Duodenal mucosa (tissue), 2 donors: Measurements from ENCODE around the gene PNLIPRP2.

Source experiments
- H3K27ac ChIP-seq: one replicate; pipeline ENCODE4 v1.7.0; 2013; ENCODE audit warnings: low read depth, low read length
- H3K27me3 ChIP-seq, 2 donors: one replicate each; pipeline ENCODE4 v1.7.0; 2013; ENCODE audit warnings: low read length in 2 of 2, control low read depth in 1 of 2; ENCODE audit not compliant: insufficient read depth in 2 of 2, control insufficient read depth in 1 of 2
- H3K36me3 ChIP-seq, 2 donors: one replicate each; pipeline ENCODE4 v1.7.0; 2013; ENCODE audit warnings: low read length in 2 of 2, control low read depth in 1 of 2; ENCODE audit not compliant: insufficient read depth in 2 of 2, control insufficient read depth in 1 of 2
- H3K4me1 ChIP-seq, 2 donors: one replicate each; pipeline ENCODE4 v1.7.0; 2013; ENCODE audit warnings: low read length in 2 of 2, control low read depth in 1 of 2; ENCODE audit not compliant: insufficient read depth in 2 of 2, control insufficient read depth in 1 of 2
- H3K4me3 ChIP-seq, 2 donors: one replicate each; pipeline ENCODE4 v1.7.0; 2013; ENCODE audit warnings: low read length in 2 of 2, low read depth in 1 of 2
- H3K9ac ChIP-seq, 2 donors: one replicate each; pipeline ENCODE4 v1.7.0; 2013; ENCODE audit warnings: low read length in 2 of 2, low read depth in 1 of 2
- H3K9me3 ChIP-seq, 2 donors: one replicate each; pipeline ENCODE4 v1.7.0; 2013; ENCODE audit warnings: low read length in 2 of 2, control low read depth in 1 of 2; ENCODE audit not compliant: control insufficient read depth in 1 of 2

PNLIPRP2 gene

GRCh38 chr10:116630020-116630419, 9.3 kb downstream of the PNLIPRP2 start:
- Histone ChIP-seq H3K27ac (no peak overlapping the region), H3K9me3 (no peaks in the 10 kb centered on the region)

GRCh38 chr10:116631871-116632295, 11.1 kb downstream of the PNLIPRP2 start:
- no peaks in the 10 kb centered on the region for H3K27me3 ChIP-seq

More at GRCh38 chr10:116630020-116630419, 9.3 kb downstream of the PNLIPRP2 start:
- peaks cover 25 to 40% of the 10 kb centered on the region in 2 donors for H3K36me3 ChIP-seq
- no peak overlapping the region for H3K9ac ChIP-seq
- no peaks in the 10 kb centered on the region for H3K27me3 ChIP-seq
- H3K4me1 ChIP-seq, result no peaks in the 10 kb centered on the region
- H3K4me3 ChIP-seq, result no peak overlapping the region

DNA sequence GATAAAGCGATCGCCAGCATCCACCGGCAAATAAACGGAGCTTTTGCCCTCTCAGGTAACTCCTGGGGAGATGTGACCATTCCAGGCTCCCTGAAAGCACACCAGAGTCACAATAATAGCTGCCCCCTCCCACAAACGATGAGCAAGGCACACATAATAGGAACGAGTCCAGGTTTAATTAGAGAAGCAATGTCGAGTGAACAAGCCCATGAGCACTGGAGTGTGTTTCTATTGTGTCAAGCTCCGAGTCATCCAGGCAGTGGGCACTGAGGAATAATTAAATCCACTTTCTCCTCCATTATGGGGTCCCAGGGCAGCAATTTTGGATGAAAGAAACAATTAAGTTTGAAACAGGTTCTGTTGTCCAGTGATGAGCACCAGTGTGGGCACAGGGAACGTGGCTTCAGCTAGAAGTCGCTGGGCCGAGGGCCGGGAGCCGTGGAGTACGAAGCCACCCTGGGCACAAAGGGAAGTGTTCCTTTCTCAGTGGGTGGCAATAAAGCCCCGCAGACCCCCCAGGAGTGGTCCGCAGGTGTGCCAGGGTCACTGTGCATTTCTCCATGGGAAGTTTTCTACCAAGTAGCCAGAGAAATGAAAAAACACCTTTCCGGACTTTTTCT, 12.0 kb downstream of the PNLIPRP2 start:
- H3K27ac ChIP-seq, result no peak overlapping the region
- no peak overlapping the region for H3K4me3 ChIP-seq
- no peaks in the 10 kb centered on the region for H3K27me3 ChIP-seq
- no peaks in the 10 kb centered on the region for H3K9me3 ChIP-seq
- H3K36me3 ChIP-seq, result peaks cover 18 to 32% of the 10 kb centered on the region in 2 donors
- H3K4me1 ChIP-seq, result no peaks in the 10 kb centered on the region
- H3K9ac ChIP-seq, result no peak overlapping the region

More at GRCh38 chr10:116631871-116632295, 11.1 kb downstream of the PNLIPRP2 start:
- no peaks in the 10 kb centered on the region for H3K9me3 ChIP-seq
- peaks cover 18 to 31% of the 10 kb centered on the region in 2 donors for H3K36me3 ChIP-seq
- H3K4me3 ChIP-seq, result no peak overlapping the region
- no peak overlapping the region for H3K9ac ChIP-seq
- H3K4me1 ChIP-seq, result no peaks in the 10 kb centered on the region
- no peak overlapping the region for H3K27ac ChIP-seq

DNA sequence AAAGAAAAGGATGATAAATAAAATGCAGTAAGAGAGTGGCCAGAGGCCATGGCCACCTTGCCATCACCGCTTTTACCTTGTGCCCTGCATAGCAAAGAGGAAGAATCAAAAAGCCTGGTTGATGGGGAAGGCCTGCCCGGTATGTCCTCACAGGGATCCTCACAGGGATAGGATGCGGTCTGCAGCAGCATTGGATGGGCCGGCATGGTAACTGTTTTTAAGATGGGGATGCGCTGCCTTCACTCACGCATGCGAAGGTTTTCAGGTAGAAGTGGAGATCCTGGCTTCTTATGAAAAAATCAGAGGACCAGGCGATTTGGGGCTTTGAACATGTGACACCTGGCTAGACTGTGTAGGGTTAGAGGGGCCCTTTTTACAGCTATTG, 12.5 kb downstream of the PNLIPRP2 start:
- Histone ChIP-seq H3K9me3 (no peaks in the 10 kb centered on the region), H3K4me1 (no peaks in the 10 kb centered on the region), H3K36me3 (peaks cover 18 to 35% of the 10 kb centered on the region in 2 donors), H3K4me3 (no peak overlapping the region), H3K9ac (no peak overlapping the region), H3K27ac (no peak overlapping the region), H3K27me3 (no peaks in the 10 kb centered on the region)

GRCh38 chr10:116634126-116634975, 13.6 kb downstream of the PNLIPRP2 start:
- no peak overlapping the region for H3K9ac ChIP-seq
- H3K27me3 ChIP-seq, result no peaks in the 10 kb centered on the region
- H3K4me1 ChIP-seq, result no peaks in the 10 kb centered on the region
- H3K36me3 ChIP-seq, result peaks cover 18 to 29% of the 10 kb centered on the region in 2 donors
- H3K27ac ChIP-seq, result no peak overlapping the region
- H3K4me3 ChIP-seq, result no peak overlapping the region
- no peaks in the 10 kb centered on the region for H3K9me3 ChIP-seq

GRCh38 chr10:116636385-116636784, 15.6 kb downstream of the PNLIPRP2 start:
- H3K36me3 ChIP-seq, result peaks cover 7 to 17% of the 10 kb centered on the region in 2 donors
- H3K4me3 ChIP-seq, result no peak overlapping the region

DNA sequence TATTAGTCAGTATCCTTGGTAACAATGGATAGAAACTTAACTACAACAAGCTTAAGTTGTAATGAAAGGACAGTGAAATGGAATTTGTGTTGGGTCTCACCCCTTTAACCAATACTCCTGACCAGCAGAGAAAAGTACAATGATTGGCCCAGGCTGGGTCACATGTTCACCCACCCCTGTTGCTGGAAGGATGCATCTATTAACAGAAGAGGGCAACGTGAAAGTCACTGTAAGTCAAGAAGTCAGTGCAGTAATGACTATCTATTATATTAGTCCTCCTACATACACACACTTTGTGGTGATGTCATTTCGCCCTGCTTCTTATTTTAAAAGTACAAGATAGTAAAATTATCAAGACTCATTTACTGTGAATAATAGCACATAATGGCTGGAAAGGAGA, 16.2 kb downstream of the PNLIPRP2 start:
- no peaks in the 10 kb centered on the region for H3K9me3 ChIP-seq

More at GRCh38 chr10:116636385-116636784, 15.6 kb downstream of the PNLIPRP2 start:
- Histone ChIP-seq H3K9ac (no peak overlapping the region), H3K27me3 (no peaks in the 10 kb centered on the region), H3K27ac (no peak overlapping the region), H3K9me3 (no peaks in the 10 kb centered on the region), H3K4me1 (no peaks in the 10 kb centered on the region)

DNA sequence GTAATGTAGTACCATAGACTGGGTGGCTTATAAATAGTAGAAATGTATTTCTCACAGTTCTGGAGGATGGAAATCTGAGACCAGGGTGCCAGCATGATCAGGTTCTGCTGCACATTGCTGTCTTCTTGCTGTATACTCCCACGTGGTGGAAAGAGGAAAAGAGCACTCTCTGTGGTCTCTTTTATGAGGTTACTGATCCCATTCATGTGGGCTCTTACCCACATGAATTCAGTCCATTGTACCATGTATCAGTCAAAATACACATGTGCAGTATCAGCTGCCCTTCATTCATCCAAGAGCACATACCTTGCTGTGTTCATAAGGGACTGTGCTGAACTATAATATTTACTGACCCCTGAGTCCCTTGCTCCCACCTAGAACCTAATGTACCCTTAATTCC, 17.1 kb downstream of the PNLIPRP2 start:
- no peak overlapping the region for H3K9ac ChIP-seq
- no peak overlapping the region for H3K4me3 ChIP-seq
- H3K36me3 ChIP-seq, result peaks cover 3 to 23% of the 10 kb centered on the region in 2 donors
- no peaks in the 10 kb centered on the region for H3K4me1 ChIP-seq
- H3K27me3 ChIP-seq, result no peaks in the 10 kb centered on the region
- H3K27ac ChIP-seq, result no peak overlapping the region
- H3K9me3 ChIP-seq, result no peaks in the 10 kb centered on the region

More for the DNA sequence above, 16.2 kb downstream of the PNLIPRP2 start:
- Histone ChIP-seq H3K27ac (no peak overlapping the region), H3K4me1 (no peaks in the 10 kb centered on the region), H3K27me3 (no peaks in the 10 kb centered on the region), H3K4me3 (no peak overlapping the region), H3K9ac (no peak overlapping the region), H3K36me3 (peaks cover 7 to 17% of the 10 kb centered on the region in 2 donors)

- Histone ChIP-seq H3K27ac (no peak overlapping the region), H3K4me1 (no peaks in the 10 kb centered on the region), H3K4me3 (no peak overlapping the region), H3K36me3 (peaks cover 12 to 23% of the 10 kb centered on the region in 2 donors), H3K9me3 (no peaks in the 10 kb centered on the region), H3K27me3 (no peaks in the 10 kb centered on the region), H3K9ac (no peak overlapping the region)
Measured at GRCh38 chr10:116646502-116646901, 25.7 kb downstream of the PNLIPRP2 start.

DNA sequence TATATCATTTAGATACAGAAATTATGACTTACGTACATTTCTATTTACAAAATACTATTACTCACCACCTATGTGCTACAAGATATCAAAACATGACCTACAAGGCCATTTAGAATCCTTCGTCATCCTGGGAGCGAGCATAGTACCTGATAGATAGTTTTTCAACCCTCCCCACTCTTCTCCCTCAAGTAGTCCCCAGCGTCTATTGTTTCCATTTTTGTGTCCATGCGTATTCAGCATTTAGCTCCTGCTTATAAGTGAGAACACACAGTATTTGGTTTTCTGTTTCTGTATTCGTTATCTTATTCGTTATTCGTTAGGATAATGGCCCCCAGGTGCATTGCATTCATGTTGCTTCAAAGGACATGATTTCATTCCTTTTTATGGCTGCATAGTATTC, 28.1 kb downstream of the PNLIPRP2 start:
- no peaks in the 10 kb centered on the region for H3K27me3 ChIP-seq

More for the DNA sequence above, 28.1 kb downstream of the PNLIPRP2 start:
- H3K27ac ChIP-seq, result no peak overlapping the region
- H3K4me3 ChIP-seq, result no peak overlapping the region
- no peaks in the 10 kb centered on the region for H3K9me3 ChIP-seq
- H3K36me3 ChIP-seq, result peaks cover 3 to 7% of the 10 kb centered on the region in 2 donors
- H3K9ac ChIP-seq, result no peak overlapping the region
- no peaks in the 10 kb centered on the region for H3K4me1 ChIP-seq
